HepG2 (cell line): Measurements from ENCODE around the gene RPS6KA5.

Experiments
- BRD4 ChIP-seq: sonication (generic); formaldehyde crosslinking; IDR thresholded peaks from 2 replicates; pipeline ENCODE4 v1.4.0; 2020; ENCODE audit warnings: missing genetic modification reagents
- EP300 ChIP-seq, 3 experiments: sonication (generic) in 1 of 3; formaldehyde crosslinking in 1 of 3; IDR thresholded peaks; 2 replicates each; pipeline versions ENCODE4 v1.5.1 to v1.6.1; 2011 to 2020; ENCODE audit warnings: low read depth in 2 of 3, low read length in 2 of 3, borderline replicate concordance in 1 of 3, improper control_type of control experiment in 1 of 3, mild to moderate bottlenecking in 1 of 3, missing genetic modification reagents in 1 of 3, moderate library complexity in 1 of 3
- NAIF1 ChIP-seq: sonication (generic); formaldehyde crosslinking; IDR thresholded peaks from 2 replicates; pipeline ENCODE4 v1.5.0; 2020; ENCODE audit warnings: mild to moderate bottlenecking, missing genetic modification reagents, borderline replicate concordance
- SPEN ChIP-seq: sonication (generic); formaldehyde crosslinking; IDR thresholded peaks from 2 replicates; pipeline ENCODE4 v1.5.1; 2020; ENCODE audit warnings: low read depth, mild to moderate bottlenecking, missing genetic modification reagents
- ZNF10 ChIP-seq: sonication (generic); formaldehyde crosslinking; IDR thresholded peaks from 2 replicates; pipeline ENCODE4 v1.4.0; 2020; ENCODE audit warnings: mild to moderate bottlenecking, low read depth, missing genetic modification reagents, borderline replicate concordance
- ZNF253 ChIP-seq: sonication (generic); formaldehyde crosslinking; IDR thresholded peaks from 2 replicates; pipeline ENCODE4 v1.8.0; 2022; ENCODE audit warnings: mild to moderate bottlenecking, missing genetic modification reagents, borderline replicate concordance
- TF ChIP-seq, protein P1 (sequence below): sonication (generic); formaldehyde crosslinking; IDR thresholded peaks from 2 replicates; pipeline ENCODE4 v1.4.0; 2020; ENCODE audit warnings: missing genetic modification reagents
- TF ChIP-seq, protein P2 (sequence below): IDR thresholded peaks from 2 replicates; pipeline ENCODE4 v1.6.1; 2012; ENCODE audit warnings: inconsistent platforms
- TF ChIP-seq, protein P3 (sequence below): sonication (generic); formaldehyde crosslinking; conservative IDR thresholded peaks from 2 replicates; pipeline ENCODE4 v1.8.1; 2023; ENCODE audit warnings: missing genetic modification reagents

DNA sequence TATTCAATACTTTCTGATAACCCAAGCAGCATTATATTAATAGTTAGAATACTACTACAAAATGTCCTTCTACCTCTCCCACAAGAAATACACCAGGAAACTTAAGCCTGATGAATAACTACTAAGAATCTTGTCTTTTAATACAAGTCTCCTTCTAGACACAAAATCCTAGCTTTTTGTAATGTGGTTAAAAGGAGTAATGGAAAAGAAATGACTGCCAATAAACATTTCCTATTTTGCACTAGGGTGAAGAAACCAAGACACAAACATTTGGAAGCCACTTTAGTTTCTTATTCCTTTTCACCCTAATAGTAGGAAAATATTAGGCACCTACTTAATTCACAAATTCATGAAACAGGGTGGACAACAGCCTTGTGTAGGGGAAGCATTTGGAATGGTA, 192.9 kb downstream of the RPS6KA5 start:
- TF ChIP-seq BRD4 (CRISPR knock-in tag) (no peak), SPEN (no peak), ZNF253 (CRISPR knock-in tag) (no peak), EP300 (IDR thresholded peaks at IDR 0.05; ENCODE audit: low read depth in 2 of 2, low read length in 2 of 2) (no peak), EP300 (CRISPR knock-in tag; IDR thresholded peaks at IDR 0.05; ENCODE audit: borderline replicate concordance) (no peak), NAIF1 (no peak), ZNF10 (CRISPR knock-in tag) (no peak)
- TF ChIP-seq, protein P1, sequence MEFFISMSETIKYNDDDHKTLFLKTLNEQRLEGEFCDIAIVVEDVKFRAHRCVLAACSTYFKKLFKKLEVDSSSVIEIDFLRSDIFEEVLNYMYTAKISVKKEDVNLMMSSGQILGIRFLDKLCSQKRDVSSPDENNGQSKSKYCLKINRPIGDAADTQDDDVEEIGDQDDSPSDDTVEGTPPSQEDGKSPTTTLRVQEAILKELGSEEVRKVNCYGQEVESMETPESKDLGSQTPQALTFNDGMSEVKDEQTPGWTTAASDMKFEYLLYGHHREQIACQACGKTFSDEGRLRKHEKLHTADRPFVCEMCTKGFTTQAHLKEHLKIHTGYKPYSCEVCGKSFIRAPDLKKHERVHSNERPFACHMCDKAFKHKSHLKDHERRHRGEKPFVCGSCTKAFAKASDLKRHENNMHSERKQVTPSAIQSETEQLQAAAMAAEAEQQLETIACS, result no peak
- TF ChIP-seq, protein P2, sequence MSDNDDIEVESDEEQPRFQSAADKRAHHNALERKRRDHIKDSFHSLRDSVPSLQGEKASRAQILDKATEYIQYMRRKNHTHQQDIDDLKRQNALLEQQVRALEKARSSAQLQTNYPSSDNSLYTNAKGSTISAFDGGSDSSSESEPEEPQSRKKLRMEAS, result no peak
- TF ChIP-seq, protein P3, sequence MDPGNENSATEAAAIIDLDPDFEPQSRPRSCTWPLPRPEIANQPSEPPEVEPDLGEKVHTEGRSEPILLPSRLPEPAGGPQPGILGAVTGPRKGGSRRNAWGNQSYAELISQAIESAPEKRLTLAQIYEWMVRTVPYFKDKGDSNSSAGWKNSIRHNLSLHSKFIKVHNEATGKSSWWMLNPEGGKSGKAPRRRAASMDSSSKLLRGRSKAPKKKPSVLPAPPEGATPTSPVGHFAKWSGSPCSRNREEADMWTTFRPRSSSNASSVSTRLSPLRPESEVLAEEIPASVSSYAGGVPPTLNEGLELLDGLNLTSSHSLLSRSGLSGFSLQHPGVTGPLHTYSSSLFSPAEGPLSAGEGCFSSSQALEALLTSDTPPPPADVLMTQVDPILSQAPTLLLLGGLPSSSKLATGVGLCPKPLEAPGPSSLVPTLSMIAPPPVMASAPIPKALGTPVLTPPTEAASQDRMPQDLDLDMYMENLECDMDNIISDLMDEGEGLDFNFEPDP (CRISPR knock-in tag), result no peak
